Measurements from ENCODE around the gene EXOSC5. TPM values are rescaled to one million over a fixed set of nuclear protein-coding genes. Genes with fewer than 3 reads are reported as not detected.

The EXOSC5 gene
- polyA plus RNA-seq, 1 of the 3 experiments (the other 2 are of a cell fraction) = 74.1 TPM

DNA sequence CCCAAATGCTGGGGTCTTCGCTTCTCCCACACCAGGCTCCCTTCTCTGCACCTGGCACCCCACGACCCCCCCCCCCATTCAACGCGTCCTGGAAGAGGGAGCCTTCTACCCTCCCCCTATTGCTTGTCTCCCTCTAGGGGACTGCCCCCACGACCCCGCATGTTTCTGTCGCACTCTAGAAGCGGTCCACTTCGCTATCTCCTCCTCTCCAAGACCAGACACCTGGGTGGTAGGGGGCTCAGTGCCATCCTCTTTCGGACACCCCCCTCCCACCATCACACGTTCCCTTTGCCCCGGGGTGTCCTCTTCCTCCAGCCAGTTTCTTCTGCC is 44.9 kb downstream of the EXOSC5 start:
- peaks cover 0 to 24% of the 10 kb centered on the region in 2 experiments for H3K36me3 ChIP-seq (replicated peaks in 1 of 2; ENCODE audit: control insufficient read depth in 1 of 2, insufficient read depth in 2 of 2, low read length in 1 of 2)
- H3K27me3 ChIP-seq (ENCODE audit: insufficient read depth) = no peaks in the 10 kb centered on the region
- H3K4me2 ChIP-seq = peak overlapping the region; percentile 99
- H3K4me3 ChIP-seq (ENCODE audit: low read depth in 2 of 2, low read length in 1 of 2) = peak overlapping the region; percentile 65 to 99
- no peaks in the 10 kb centered on the region for H3K9me3 ChIP-seq
- H3F3A ChIP-seq (replicated peaks; ENCODE audit: insufficient read depth) = peaks cover 9% of the 10 kb centered on the region
- CTCF ChIA-PET = interaction anchor here (0.6 to 3.4 kb wide), 17 partner anchors 10 to 149 kb away, joined by 3 to 29 read pairs (median 5); partner anchors contain the start of genes B9D2 and TMEM91
- peaks cover 56% of the 10 kb centered on the region for H4K20me1 ChIP-seq (ENCODE audit: insufficient read depth)
- TF ChIP-seq TEAD4 (IDR thresholded peaks at IDR 0.05; ENCODE audit: borderline replicate concordance, insufficient read depth) = no peak
- no peak for TF ChIP-seq MEF2A (IDR thresholded peaks at IDR 0.05; ENCODE audit: borderline replicate concordance, low read depth)
- TF ChIP-seq EP300 (IDR thresholded peaks at IDR 0.05; ENCODE audit: borderline replicate concordance in 1 of 2, low read depth in 1 of 2, low read length in 1 of 2) = no peak
- TF ChIP-seq, protein P1, sequence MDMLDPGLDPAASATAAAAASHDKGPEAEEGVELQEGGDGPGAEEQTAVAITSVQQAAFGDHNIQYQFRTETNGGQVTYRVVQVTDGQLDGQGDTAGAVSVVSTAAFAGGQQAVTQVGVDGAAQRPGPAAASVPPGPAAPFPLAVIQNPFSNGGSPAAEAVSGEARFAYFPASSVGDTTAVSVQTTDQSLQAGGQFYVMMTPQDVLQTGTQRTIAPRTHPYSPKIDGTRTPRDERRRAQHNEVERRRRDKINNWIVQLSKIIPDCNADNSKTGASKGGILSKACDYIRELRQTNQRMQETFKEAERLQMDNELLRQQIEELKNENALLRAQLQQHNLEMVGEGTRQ (IDR thresholded peaks at IDR 0.05; ENCODE audit: borderline replicate concordance, low read depth, low read length) = no peak
- no peak for TF ChIP-seq RCOR1 (IDR thresholded peaks at IDR 0.05; ENCODE audit: low read length)
- no peak for TF ChIP-seq POLR2AphosphoS5 (IDR thresholded peaks at IDR 0.05; ENCODE audit: low read depth, low read length)
- TF ChIP-seq GATA2 (CRISPR knock-in tag; IDR thresholded peaks at IDR 0.05) = no peak
- no peak for TF ChIP-seq FOSL2 (IDR thresholded peaks at IDR 0.05; ENCODE audit: borderline replicate concordance, low read depth)
- TF ChIP-seq, protein P2, sequence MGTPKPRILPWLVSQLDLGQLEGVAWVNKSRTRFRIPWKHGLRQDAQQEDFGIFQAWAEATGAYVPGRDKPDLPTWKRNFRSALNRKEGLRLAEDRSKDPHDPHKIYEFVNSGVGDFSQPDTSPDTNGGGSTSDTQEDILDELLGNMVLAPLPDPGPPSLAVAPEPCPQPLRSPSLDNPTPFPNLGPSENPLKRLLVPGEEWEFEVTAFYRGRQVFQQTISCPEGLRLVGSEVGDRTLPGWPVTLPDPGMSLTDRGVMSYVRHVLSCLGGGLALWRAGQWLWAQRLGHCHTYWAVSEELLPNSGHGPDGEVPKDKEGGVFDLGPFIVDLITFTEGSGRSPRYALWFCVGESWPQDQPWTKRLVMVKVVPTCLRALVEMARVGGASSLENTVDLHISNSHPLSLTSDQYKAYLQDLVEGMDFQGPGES (IDR thresholded peaks at IDR 0.05; ENCODE audit: low read depth, low read length) = no peak
- no peak for TF ChIP-seq TCF12 (IDR thresholded peaks at IDR 0.05)
- no peak for DNase-seq
- H3K4me1 ChIP-seq (ENCODE audit: control insufficient read depth in 1 of 2, insufficient read depth in 2 of 2, low read depth in 1 of 2, low read length in 1 of 2) = peaks cover 0 to 34% of the 10 kb centered on the region in 2 experiments; a peak in 2 of 4 replicates
- peak overlapping the region in 1 of 2 experiments; percentile 79; a peak in 2 of 4 replicates for H3K27ac ChIP-seq (ENCODE audit: low read depth in 2 of 2, low read length in 1 of 2)
- H2AFZ ChIP-seq (ENCODE audit: low read depth) = no peak overlapping the region
- peak overlapping the region; percentile 92 for H3K9ac ChIP-seq
- POLR2A ChIA-PET = interaction anchor here (1.6 kb wide), 1 partner anchor 12 kb away, joined by 4 read pairs; the partner anchor contains the start of gene B9D2
- peaks cover 64% of the 10 kb centered on the region for H3K79me2 ChIP-seq (ENCODE audit: insufficient read depth)
- no peaks in the 10 kb centered on the region for H3K9me2 ChIP-seq
- WGBS (ENCODE audit: low lambda C conversion rate) = 1% methylated on average over 12 of the region's 12 CpGs

DNA sequence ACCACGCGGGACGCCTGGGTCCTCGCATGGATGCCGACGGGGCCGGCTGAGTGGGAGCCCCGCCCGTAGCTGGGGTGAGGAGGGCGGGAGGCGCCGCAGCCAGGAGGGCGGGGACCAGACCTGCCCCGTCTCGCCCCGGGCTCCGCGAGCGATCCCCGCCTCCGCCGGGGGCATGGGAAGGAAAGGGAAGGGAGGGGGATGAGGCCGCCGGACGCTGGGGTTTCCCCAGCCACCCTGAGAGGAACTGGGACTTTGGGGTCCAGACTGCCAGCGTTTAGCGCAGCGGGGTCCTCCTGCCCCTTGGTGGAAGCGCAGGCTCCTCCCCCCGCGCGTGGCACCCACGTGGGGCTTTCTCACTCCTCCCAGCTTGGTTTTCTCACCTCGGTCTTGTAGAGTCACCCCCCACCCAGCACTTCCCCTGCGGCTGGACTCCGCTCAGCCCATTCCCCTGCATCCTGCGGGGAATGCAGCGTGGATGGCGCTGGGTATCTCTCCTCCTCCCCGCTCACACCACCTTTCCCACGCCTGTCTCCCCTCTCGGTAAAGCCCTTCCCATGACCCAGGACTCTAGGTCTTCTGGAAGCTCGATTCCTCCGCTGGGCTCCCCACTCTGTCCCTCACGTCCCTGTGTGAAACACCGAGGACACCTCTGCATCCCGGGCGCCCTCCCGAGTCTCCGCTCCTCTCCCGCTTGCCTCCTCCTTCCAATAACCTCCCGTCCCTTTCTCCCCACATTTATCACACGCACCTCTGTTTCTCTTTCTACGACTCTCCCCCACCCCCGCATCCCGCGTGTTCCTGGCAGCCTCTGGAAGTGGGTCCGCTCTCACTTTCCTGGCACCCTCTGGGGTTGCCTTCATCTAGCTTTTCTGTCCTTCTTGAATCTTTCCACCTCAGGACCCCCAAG is 45.6 kb downstream of the EXOSC5 start:
- Histone ChIP-seq H3K4me2 (peak overlapping the region; percentile 99), H3K9me3 (no peaks in the 10 kb centered on the region), H3K4me1 (ENCODE audit: control insufficient read depth in 1 of 2, insufficient read depth in 2 of 2, low read depth in 1 of 2, low read length in 1 of 2) (peaks cover 0 to 34% of the 10 kb centered on the region in 2 experiments; a peak in 2 of 4 replicates), H2AFZ (ENCODE audit: low read depth) (no peak overlapping the region), H3K79me2 (ENCODE audit: insufficient read depth) (peaks cover 70% of the 10 kb centered on the region), H4K20me1 (ENCODE audit: insufficient read depth) (peaks cover 63% of the 10 kb centered on the region), H3K9ac (peak overlapping the region; percentile 92), H3K9me2 (no peaks in the 10 kb centered on the region), H3K27ac (ENCODE audit: low read depth in 2 of 2, low read length in 1 of 2) (peak overlapping the region in 1 of 2 experiments; percentile 79; a peak in 2 of 4 replicates), H3K4me3 (ENCODE audit: low read depth in 2 of 2, low read length in 1 of 2) (peak overlapping the region; percentile 65 to 99), H3K27me3 (ENCODE audit: insufficient read depth) (no peaks in the 10 kb centered on the region), H3F3A (replicated peaks; ENCODE audit: insufficient read depth) (peaks cover 9% of the 10 kb centered on the region), H3K36me3 (replicated peaks in 1 of 2; ENCODE audit: control insufficient read depth in 1 of 2, insufficient read depth in 2 of 2, low read length in 1 of 2) (peaks cover 0 to 30% of the 10 kb centered on the region in 2 experiments)
- under 1% methylated on average over 48 of the region's 58 CpGs for WGBS (ENCODE audit: low lambda C conversion rate)
- TF ChIP-seq GATA2 (CRISPR knock-in tag; IDR thresholded peaks at IDR 0.05) (no peak), NFIC (IDR thresholded peaks at IDR 0.05; ENCODE audit: borderline replicate concordance) (no peak), POLR2AphosphoS5 (IDR thresholded peaks at IDR 0.05; ENCODE audit: low read depth, low read length) (no peak), SIN3A (IDR thresholded peaks at IDR 0.05; ENCODE audit: borderline replicate concordance, low read depth, low read length) (peak; percentile 11; the same call in 1 of the 2 replicates), JUND (IDR thresholded peaks at IDR 0.05) (no peak), MEF2A (IDR thresholded peaks at IDR 0.05; ENCODE audit: borderline replicate concordance, low read depth) (no peak), SMC3 (IDR thresholded peaks at IDR 0.05; ENCODE audit: low read depth, low read length) (no peak)
- TF ChIP-seq, protein P3, sequence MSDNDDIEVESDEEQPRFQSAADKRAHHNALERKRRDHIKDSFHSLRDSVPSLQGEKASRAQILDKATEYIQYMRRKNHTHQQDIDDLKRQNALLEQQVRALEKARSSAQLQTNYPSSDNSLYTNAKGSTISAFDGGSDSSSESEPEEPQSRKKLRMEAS (IDR thresholded peaks at IDR 0.05; ENCODE audit: low read depth) = peak; percentile 36
- TF ChIP-seq, protein P4, sequence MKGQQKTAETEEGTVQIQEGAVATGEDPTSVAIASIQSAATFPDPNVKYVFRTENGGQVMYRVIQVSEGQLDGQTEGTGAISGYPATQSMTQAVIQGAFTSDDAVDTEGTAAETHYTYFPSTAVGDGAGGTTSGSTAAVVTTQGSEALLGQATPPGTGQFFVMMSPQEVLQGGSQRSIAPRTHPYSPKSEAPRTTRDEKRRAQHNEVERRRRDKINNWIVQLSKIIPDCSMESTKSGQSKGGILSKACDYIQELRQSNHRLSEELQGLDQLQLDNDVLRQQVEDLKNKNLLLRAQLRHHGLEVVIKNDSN (IDR thresholded peaks at IDR 0.05; ENCODE audit: borderline replicate concordance, low read depth) = peak; percentile 64
- ChIA-PET POLR2A (interaction anchor here (0.7 kb wide), 1 partner anchor 26 kb away, joined by 3 read pairs; no protein-coding TSS in a partner anchor), CTCF (interaction anchor here (0.7 to 3.4 kb wide), 13 partner anchors 9 to 148 kb away, joined by 3 to 29 read pairs (median 5); partner anchors contain the start of gene B9D2)
- DNase-seq = peak; percentile 62

All from SK-N-SH (cell line).